GM12878 (cell line): Measurements from ENCODE around the gene MOBP. TPM values are rescaled to one million over a fixed set of nuclear protein-coding genes. Genes with fewer than 3 reads are reported as not detected.

Experiments used
- ATAC-seq: fragments of 200-7000 bp; cut with Tn5 transposase; 3 replicates; pipeline ENCODE4 v1.9.1; 2020; ENCODE audit warnings: mild to moderate bottlenecking, moderate library complexity
- BruUV-seq: library from RNA; stranded (reverse); fragments of 400-500 nt; replicated peaks from 2 replicates; lab custom pipeline; 2021; lab: Mats Ljungman, UMichigan
- CTCF ChIA-PET: fragments of 300-600 bp; sonication (Branson Sonifier 250); formaldehyde crosslinking; extraction: SDS; loops from one replicate; lab custom pipeline; 2021; ENCODE audit warnings: inconsistent platforms; lab: Yijun Ruan, JAX
- POLR2A ChIA-PET: fragments of 350-600 bp; formaldehyde crosslinking; extraction: SDS; loops from one replicate; lab custom pipeline; 2021; ENCODE audit warnings: inconsistent platforms; lab: Charles Lee
- RAD21 ChIA-PET: fragments of 300-600 bp; sonication (Branson Sonifier 250); formaldehyde crosslinking; loops from one replicate; lab custom pipeline; 2023; ENCODE audit warnings: antibody characterized with exemption; ENCODE audit not compliant: unreplicated experiment; lab: Charles Lee
- SMC1A ChIA-PET: fragments of 300-600 bp; sonication (Branson Sonifier 250); formaldehyde crosslinking; loops from one replicate; lab custom pipeline; 2023; ENCODE audit not compliant: unreplicated experiment, uncharacterized antibody; lab: Charles Lee
- DNase-seq: peaks from one replicate; pipeline ENCODE4 v3.0.0-alpha.2; 2011; ENCODE audit warnings: low read depth, low spot score
- FAIRE-seq: peaks from 3 replicates; lab custom pipeline; 2011; peaks lifted over from hg19 to GRCh38; lab: Jason Lieb, UNC
- H2AFZ ChIP-seq: 2 replicates; pipeline ENCODE4 v1.6.0; 2011; ENCODE audit warnings: low read depth, low read length, control low read depth; ENCODE audit not compliant: control insufficient read depth
- H3K27ac ChIP-seq: 2 replicates; pipeline ENCODE4 v1.5.1; 2011; ENCODE audit warnings: control low read depth; ENCODE audit not compliant: control insufficient read depth, insufficient read depth
- H3K27me3 ChIP-seq, 2 experiments: replicated peaks in 1 of 2; 2 replicates each; pipeline versions ENCODE4 v1.6.0 to v1.6.1; 2011; ENCODE audit warnings: low read length in 1 of 2; ENCODE audit not compliant: control insufficient read depth in 2 of 2, insufficient read depth in 2 of 2
- H3K36me3 ChIP-seq, 2 experiments: 2 replicates each; pipeline ENCODE4 v1.5.1; 2011; ENCODE audit warnings: low read length in 1 of 2; ENCODE audit not compliant: control insufficient read depth in 2 of 2, insufficient read depth in 2 of 2
- H3K4me1 ChIP-seq: 2 replicates; pipeline ENCODE4 v1.6.1; 2011; ENCODE audit warnings: mild to moderate bottlenecking, low read length, moderate library complexity, mixed read lengths; ENCODE audit not compliant: control insufficient read depth, insufficient read depth
- H3K4me2 ChIP-seq: 2 replicates; pipeline ENCODE4 v1.6.0; 2011; ENCODE audit warnings: control low read depth; ENCODE audit not compliant: control insufficient read depth, insufficient read depth
- H3K4me3 ChIP-seq: fragments of 200-600 bp; sonication (generic); 2 replicates; pipeline ENCODE4 v1.5.1; 2016
- H3K79me2 ChIP-seq: 2 replicates; pipeline ENCODE4 v1.6.0; 2011; ENCODE audit warnings: low read length; ENCODE audit not compliant: control insufficient read depth, insufficient read depth
- H3K9ac ChIP-seq: 2 replicates; pipeline ENCODE4 v1.8.0; 2011; ENCODE audit warnings: low read length, control low read depth, mixed read lengths; ENCODE audit not compliant: control insufficient read depth, insufficient read depth
- H3K9me3 ChIP-seq: replicated peaks from 3 replicates; pipeline ENCODE4 v1.5.1; 2011; ENCODE audit warnings: mild to moderate bottlenecking, low read length; ENCODE audit not compliant: control insufficient read depth, insufficient read depth
- H4K20me1 ChIP-seq: 2 replicates; pipeline ENCODE4 v1.6.0; 2011; ENCODE audit not compliant: control insufficient read depth, insufficient read depth
- CHD4 ChIP-seq: fragments of 200-600 bp; sonication (generic); IDR thresholded peaks from 2 replicates; pipeline ENCODE4 v1.6.1; 2016; ENCODE audit warnings: mild to moderate bottlenecking
- ETV6 ChIP-seq, 2 experiments: fragments of 450-650 bp in 1 of 2; IDR thresholded peaks in 1 of 2; conservative IDR thresholded peaks in 1 of 2; 2 replicates each; pipeline ENCODE4 v1.6.1; 2014; ENCODE audit warnings: antibody characterized with exemption in 1 of 2, borderline replicate concordance in 1 of 2, low read depth in 1 of 2, mild to moderate bottlenecking in 1 of 2, moderate library complexity in 1 of 2
- GATAD2B ChIP-seq: fragments of 450-650 bp; conservative IDR thresholded peaks from 2 replicates; pipeline ENCODE4 v1.6.1; 2017; ENCODE audit warnings: low read depth, mild to moderate bottlenecking, moderate library complexity
- HDAC6 ChIP-seq: fragments of 200-600 bp; sonication (generic); IDR thresholded peaks from one replicate; pipeline ENCODE4 v1.8.0; 2017; ENCODE audit warnings: antibody characterized with exemption; ENCODE audit not compliant: unreplicated experiment
- MTA3 ChIP-seq: IDR thresholded peaks from 2 replicates; pipeline ENCODE4 v1.6.1; 2012; ENCODE audit warnings: low read length, inconsistent platforms, borderline replicate concordance
- NFYB ChIP-seq: IDR thresholded peaks from 2 replicates; pipeline ENCODE4 v1.6.1; 2011; ENCODE audit warnings: low read depth, mild to moderate bottlenecking, low read length, improper control_type of control experiment, moderate library complexity; ENCODE audit not compliant: insufficient read depth
- POLR2A ChIP-seq: IDR thresholded peaks from 2 replicates; pipeline ENCODE4 v1.6.1; 2011; ENCODE audit warnings: low read depth, mild to moderate bottlenecking, low read length
- RBBP5 ChIP-seq: fragments of 200-600 bp; sonication (generic); conservative IDR thresholded peaks from 2 replicates; pipeline ENCODE4 v1.6.1; 2016
- RUNX3 ChIP-seq: IDR thresholded peaks from 2 replicates; pipeline ENCODE4 v1.6.1; 2012; ENCODE audit warnings: low read length, inconsistent platforms
- SMAD1 ChIP-seq: fragments of 450-650 bp; IDR thresholded peaks from 2 replicates; pipeline ENCODE4 v1.6.1; 2018; ENCODE audit warnings: mild to moderate bottlenecking, low read depth; ENCODE audit not compliant: partially characterized antibody
- TAF1 ChIP-seq: IDR thresholded peaks from 2 replicates; pipeline ENCODE4 v1.6.1; 2011; ENCODE audit warnings: mild to moderate bottlenecking, low read depth, low read length, borderline replicate concordance
- ZNF622 ChIP-seq: fragments of 450-650 bp; IDR thresholded peaks from 2 replicates; pipeline ENCODE4 v1.6.1; 2017; ENCODE audit warnings: mild to moderate bottlenecking, inconsistent platforms
- ZSCAN29 ChIP-seq: fragments of 450-650 bp; IDR thresholded peaks from 2 replicates; pipeline ENCODE4 v1.6.1; 2017; ENCODE audit warnings: mild to moderate bottlenecking, moderate library complexity
- WGBS: methylation state at CpG from one replicate; pipeline ENCODE4 v1.1.6; 2016; ENCODE audit warnings: low lambda C conversion rate; ENCODE audit not compliant: insufficient replicate concordance, insufficient coverage; ENCODE audit errors: missing lambda C conversion rate; 5-methylcytosine and 5-hydroxymethylcytosine counted together
- in situ Hi-C: fragments of 300-500 bp; cut with MboI; formaldehyde crosslinking; loops from 9 replicates; pipeline ENCODE4 v1.14.3; 2018; ENCODE audit warnings: mixed read lengths
- intact Hi-C: fragments of 100-400 bp; cut with micrococcal nuclease; formaldehyde crosslinking; loops from one replicate; pipeline ENCODE4 v1.14.2; 2022; ENCODE audit not compliant: unreplicated experiment
- polyA plus RNA-seq, 11 experiments: library from polyadenylated mRNA; depleted of rRNA in 4 of 11; unstranded in 6 of 11; stranded (reverse) in 5 of 11; fragments of >200 nt; fragmentation: Nextera tagmentation in 4 of 11; fragmentation: Illumina TruSeq in 1 of 11; extraction: Ambion mirVana in 4 of 11; extraction: Trizol in 1 of 11; gene quantifications; 1 replicate in 1 of 11; 2 replicates in 10 of 11; pipeline versions ENCODE4 v1.2.1 to v1.2.3, GENCODE V29; 2011 to 2016; ENCODE audit warnings: inconsistent platforms in 2 of 11, missing spikeins in 2 of 11, low read depth in 1 of 11
- total RNA-seq, 4 experiments: library from RNA; depleted of rRNA in 3 of 4; stranded (reverse); fragments of >200 nt in 3 of 4; fragmentation: Illumina TruSeq in 1 of 4; extraction: Trizol in 1 of 4; gene quantifications; 2 replicates each; pipeline versions ENCODE4 v1.2.1 to v1.2.3, GENCODE V29; 2013 to 2021
- TF ChIP-seq, protein P1 (sequence below): fragments of 450-650 bp; IDR thresholded peaks from 2 replicates; pipeline ENCODE4 v1.6.1; 2017; ENCODE audit warnings: antibody characterized with exemption, mild to moderate bottlenecking, moderate library complexity
- TF ChIP-seq, protein P2 (sequence below): IDR thresholded peaks from 2 replicates; pipeline ENCODE4 v1.6.1; 2011; ENCODE audit warnings: low read depth, low read length, improper control_type of control experiment, borderline replicate concordance
- TF ChIP-seq, protein P3 (sequence below): fragments of 450-650 bp; IDR thresholded peaks from 2 replicates; pipeline ENCODE4 v1.6.1; 2017; ENCODE audit warnings: mild to moderate bottlenecking, moderate library complexity

The MOBP gene
- total and polyA plus RNA-seq, 10 of the 15 experiments (the other 5 are each of a cell fraction or from before 2014, with no cell fraction given), result 0.04 to 0.09 (median 0.08) TPM; not detected in 5

- TF ChIP-seq ETV6 (conservative IDR thresholded peaks at IDR 0.05 in 1 of 2, IDR thresholded peaks at IDR 0.05 in 1 of 2; ENCODE audit: borderline replicate concordance in 1 of 2, low read depth in 1 of 2) (no peak), GATAD2B (no peak), SMAD1 (no peak), HDAC6 (no peak), RUNX3 (no peak), CHD4 (no peak), ZNF622 (no peak)
- TF ChIP-seq, protein P1, sequence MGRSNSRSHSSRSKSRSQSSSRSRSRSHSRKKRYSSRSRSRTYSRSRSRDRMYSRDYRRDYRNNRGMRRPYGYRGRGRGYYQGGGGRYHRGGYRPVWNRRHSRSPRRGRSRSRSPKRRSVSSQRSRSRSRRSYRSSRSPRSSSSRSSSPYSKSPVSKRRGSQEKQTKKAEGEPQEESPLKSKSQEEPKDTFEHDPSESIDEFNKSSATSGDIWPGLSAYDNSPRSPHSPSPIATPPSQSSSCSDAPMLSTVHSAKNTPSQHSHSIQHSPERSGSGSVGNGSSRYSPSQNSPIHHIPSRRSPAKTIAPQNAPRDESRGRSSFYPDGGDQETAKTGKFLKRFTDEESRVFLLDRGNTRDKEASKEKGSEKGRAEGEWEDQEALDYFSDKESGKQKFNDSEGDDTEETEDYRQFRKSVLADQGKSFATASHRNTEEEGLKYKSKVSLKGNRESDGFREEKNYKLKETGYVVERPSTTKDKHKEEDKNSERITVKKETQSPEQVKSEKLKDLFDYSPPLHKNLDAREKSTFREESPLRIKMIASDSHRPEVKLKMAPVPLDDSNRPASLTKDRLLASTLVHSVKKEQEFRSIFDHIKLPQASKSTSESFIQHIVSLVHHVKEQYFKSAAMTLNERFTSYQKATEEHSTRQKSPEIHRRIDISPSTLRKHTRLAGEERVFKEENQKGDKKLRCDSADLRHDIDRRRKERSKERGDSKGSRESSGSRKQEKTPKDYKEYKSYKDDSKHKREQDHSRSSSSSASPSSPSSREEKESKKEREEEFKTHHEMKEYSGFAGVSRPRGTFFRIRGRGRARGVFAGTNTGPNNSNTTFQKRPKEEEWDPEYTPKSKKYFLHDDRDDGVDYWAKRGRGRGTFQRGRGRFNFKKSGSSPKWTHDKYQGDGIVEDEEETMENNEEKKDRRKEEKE, result no peak
These were observed 12.4 kb downstream of the MOBP start (continued) for GRCh38 chr3:39479701-39480414.

DNA sequence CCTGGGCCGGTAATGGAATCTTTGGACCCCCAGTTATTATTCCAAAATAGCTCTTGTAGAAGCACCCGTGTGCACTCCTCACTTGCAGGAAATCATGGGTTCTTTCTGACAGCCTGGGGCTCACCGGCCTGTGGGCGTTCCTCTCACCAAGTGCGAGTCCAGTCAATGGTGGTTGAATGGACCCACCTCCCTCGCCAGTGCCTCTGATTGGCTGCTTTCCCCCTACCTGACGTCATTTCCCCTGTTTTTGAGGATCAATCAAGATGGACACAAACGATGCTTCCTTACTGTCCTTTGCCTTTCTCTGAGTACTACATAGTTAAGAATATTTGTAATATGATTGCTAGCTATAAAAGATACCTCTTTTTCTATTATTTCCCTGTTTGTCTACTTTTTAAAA is 18.1 kb downstream of the MOBP start:
- SMC1A ChIA-PET, result no interaction called here
- Histone ChIP-seq H3K9me3 (no peaks in the 10 kb centered on the region), H4K20me1 (no peaks in the 10 kb centered on the region), H2AFZ (no peak overlapping the region), H3K4me2 (no peak overlapping the region), H3K27me3 (no peaks in the 10 kb centered on the region; a peak in 1 of 4 replicates), H3K9ac (no peak overlapping the region), H3K79me2 (no peaks in the 10 kb centered on the region), H3K27ac (no peak overlapping the region), H3K4me1 (no peaks in the 10 kb centered on the region), H3K4me3 (no peak overlapping the region), H3K36me3 (no peaks in the 10 kb centered on the region)
- intact Hi-C loops (no loop called here), in situ Hi-C loops (no loop called here)
- FAIRE-seq (no peak), DNase-seq (no peak), ATAC-seq (no peak)
- BruUV-seq, result no TSS peak
- RAD21 ChIA-PET, result no interaction called here
- POLR2A ChIA-PET, result interaction anchor here (0.6 kb wide), 1 partner anchor 80 kb away, joined by 3 read pairs; no protein-coding TSS in a partner anchor
- CTCF ChIA-PET, result interaction anchor here (0.9 to 1.6 kb wide), 2 partner anchors 15 to 39 kb away, joined by 3 to 5 read pairs; no protein-coding TSS in a partner anchor
- WGBS, result 37% methylated on average over 8 of the region's 8 CpGs
- no peak for TF ChIP-seq MTA3
- TF ChIP-seq RBBP5, result no peak
- TF ChIP-seq ZSCAN29, result no peak
- TF ChIP-seq, protein P2, sequence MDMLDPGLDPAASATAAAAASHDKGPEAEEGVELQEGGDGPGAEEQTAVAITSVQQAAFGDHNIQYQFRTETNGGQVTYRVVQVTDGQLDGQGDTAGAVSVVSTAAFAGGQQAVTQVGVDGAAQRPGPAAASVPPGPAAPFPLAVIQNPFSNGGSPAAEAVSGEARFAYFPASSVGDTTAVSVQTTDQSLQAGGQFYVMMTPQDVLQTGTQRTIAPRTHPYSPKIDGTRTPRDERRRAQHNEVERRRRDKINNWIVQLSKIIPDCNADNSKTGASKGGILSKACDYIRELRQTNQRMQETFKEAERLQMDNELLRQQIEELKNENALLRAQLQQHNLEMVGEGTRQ, result no peak
- TF ChIP-seq, protein P3, sequence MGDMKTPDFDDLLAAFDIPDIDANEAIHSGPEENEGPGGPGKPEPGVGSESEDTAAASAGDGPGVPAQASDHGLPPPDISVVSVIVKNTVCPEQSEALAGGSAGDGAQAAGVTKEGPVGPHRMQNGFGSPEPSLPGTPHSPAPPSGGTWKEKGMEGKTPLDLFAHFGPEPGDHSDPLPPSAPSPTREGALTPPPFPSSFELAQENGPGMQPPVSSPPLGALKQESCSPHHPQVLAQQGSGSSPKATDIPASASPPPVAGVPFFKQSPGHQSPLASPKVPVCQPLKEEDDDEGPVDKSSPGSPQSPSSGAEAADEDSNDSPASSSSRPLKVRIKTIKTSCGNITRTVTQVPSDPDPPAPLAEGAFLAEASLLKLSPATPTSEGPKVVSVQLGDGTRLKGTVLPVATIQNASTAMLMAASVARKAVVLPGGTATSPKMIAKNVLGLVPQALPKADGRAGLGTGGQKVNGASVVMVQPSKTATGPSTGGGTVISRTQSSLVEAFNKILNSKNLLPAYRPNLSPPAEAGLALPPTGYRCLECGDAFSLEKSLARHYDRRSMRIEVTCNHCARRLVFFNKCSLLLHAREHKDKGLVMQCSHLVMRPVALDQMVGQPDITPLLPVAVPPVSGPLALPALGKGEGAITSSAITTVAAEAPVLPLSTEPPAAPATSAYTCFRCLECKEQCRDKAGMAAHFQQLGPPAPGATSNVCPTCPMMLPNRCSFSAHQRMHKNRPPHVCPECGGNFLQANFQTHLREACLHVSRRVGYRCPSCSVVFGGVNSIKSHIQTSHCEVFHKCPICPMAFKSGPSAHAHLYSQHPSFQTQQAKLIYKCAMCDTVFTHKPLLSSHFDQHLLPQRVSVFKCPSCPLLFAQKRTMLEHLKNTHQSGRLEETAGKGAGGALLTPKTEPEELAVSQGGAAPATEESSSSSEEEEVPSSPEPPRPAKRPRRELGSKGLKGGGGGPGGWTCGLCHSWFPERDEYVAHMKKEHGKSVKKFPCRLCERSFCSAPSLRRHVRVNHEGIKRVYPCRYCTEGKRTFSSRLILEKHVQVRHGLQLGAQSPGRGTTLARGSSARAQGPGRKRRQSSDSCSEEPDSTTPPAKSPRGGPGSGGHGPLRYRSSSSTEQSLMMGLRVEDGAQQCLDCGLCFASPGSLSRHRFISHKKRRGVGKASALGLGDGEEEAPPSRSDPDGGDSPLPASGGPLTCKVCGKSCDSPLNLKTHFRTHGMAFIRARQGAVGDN, result no peak
- no peak for TF ChIP-seq TAF1
- TF ChIP-seq NFYB, result 0 out of 2 replicates have a peak, but pooled peaks have one; percentile 23
- TF ChIP-seq POLR2A, result no peak
